WI38 (cell line): Measurements from ENCODE around the gene HSPA12A.

Experiments
- H3K4me3 ChIP-seq: 2 replicates; pipeline ENCODE4 v1.5.1; 2011; ENCODE audit warnings: low read depth, mild to moderate bottlenecking, control low read depth, low read length
- CTCF ChIP-seq: IDR thresholded peaks from 2 replicates; pipeline ENCODE4 v1.5.1; 2012; ENCODE audit warnings: low read depth, mild to moderate bottlenecking, control low read depth, low read length

HSPA12A gene, protein sequence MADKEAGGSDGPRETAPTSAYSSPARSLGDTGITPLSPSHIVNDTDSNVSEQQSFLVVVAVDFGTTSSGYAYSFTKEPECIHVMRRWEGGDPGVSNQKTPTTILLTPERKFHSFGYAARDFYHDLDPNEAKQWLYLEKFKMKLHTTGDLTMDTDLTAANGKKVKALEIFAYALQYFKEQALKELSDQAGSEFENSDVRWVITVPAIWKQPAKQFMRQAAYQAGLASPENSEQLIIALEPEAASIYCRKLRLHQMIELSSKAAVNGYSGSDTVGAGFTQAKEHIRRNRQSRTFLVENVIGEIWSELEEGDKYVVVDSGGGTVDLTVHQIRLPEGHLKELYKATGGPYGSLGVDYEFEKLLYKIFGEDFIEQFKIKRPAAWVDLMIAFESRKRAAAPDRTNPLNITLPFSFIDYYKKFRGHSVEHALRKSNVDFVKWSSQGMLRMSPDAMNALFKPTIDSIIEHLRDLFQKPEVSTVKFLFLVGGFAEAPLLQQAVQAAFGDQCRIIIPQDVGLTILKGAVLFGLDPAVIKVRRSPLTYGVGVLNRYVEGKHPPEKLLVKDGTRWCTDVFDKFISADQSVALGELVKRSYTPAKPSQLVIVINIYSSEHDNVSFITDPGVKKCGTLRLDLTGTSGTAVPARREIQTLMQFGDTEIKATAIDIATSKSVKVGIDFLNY

GRCh38 chr10:116742367-116743265, at the start of gene HSPA12A:
HSPA12A (minus strand) TSS chr10:116742566; CDS start chr10:116742469, 97 bp downstream.
- no peak for TF ChIP-seq CTCF
- H3K4me3 ChIP-seq = peak within 1 kb of the TSS; percentile 79

DNA sequence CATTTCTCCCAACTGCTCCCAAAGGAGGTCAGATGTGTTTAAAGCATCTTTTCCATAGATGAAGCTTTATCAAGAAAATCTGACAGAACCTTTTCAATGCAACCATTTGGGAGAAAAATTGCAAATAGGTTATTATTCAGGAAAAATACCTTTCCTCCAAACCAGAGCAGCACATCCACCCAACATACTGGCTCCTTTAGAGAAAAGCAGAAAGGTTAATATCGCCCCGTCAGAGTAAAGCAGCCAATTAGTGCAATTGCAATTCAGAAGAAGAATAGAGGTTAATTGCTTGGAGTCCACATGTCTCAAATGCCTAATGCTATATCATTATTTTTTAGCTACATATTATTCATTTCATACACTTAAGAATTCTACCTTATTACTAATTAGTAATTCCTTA, 48.9 kb upstream of the HSPA12A start:
- TF ChIP-seq CTCF = no peak
- no peak overlapping the region for H3K4me3 ChIP-seq

DNA sequence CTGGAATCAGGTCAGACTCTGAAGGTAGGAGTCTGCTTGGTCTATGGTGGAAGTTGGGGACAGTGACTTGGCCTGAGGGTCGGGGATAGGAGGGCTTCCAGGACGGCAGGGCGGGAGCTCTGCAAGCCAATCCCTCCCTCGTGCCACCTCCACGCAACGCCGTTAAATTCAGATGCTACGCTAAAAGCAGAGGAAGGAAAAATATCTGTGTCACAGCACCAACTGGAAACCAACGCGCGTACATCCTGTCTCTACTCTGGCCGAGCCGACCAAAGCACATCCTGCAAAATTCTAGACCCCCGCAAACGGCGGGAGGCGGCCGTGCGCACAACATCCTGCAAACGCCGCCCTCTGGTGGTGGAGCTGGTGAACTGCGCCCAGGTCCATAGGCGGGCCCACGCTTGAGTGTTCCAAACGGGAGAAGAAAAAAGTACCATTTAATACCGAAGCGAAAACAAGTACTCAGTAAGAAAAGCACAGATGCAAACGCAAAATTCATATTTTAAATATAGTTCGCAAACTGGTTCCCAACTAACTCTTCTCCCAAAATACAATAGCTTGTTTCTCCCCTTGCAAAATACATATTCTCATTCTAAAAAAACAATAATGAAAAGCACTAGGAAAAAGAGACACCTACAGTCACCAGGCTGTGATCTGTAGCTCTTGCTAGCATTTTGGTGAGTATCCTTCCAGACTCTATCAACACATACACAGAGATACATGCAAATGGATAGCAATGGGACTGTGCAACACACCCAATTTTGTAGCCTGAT, 45.7 kb upstream of the HSPA12A start:
- peak; percentile 98 for TF ChIP-seq CTCF
- peak overlapping the region; percentile 7 for H3K4me3 ChIP-seq

DNA sequence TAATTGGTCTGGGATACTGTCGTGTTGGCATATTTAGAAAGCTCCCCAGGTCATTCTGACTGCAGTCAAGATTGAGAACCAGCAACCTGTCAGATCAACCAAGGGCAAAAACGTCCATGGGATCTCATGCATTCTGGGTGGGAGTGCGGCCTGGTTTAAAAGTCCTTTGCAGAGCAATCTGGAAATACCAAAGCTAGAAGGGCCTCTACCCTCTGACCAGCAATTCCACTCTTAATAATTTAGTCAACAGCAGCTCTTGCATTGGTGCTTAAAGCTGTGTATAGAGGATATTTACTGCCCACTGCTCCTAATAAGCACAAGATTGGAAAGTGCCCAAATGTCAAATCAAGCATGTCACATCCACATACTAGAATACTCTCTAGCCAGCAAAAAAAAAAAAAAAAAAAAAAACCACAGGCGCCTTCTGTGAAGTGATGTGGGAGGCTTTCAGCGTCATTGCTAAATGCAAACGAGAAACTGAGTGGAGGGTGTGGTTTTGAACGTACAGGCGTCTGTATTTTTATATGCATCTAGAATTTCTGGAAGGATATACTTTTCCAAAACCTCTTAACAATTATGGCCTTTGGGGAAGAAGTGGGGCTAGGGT, 44.8 kb upstream of the HSPA12A start:
- no peak overlapping the region for H3K4me3 ChIP-seq
- no peak for TF ChIP-seq CTCF

- H3K4me3 ChIP-seq = no peak overlapping the region
- TF ChIP-seq CTCF = no peak
These were observed 43.5 kb upstream of the HSPA12A start for GRCh38 chr10:116785867-116786266.

DNA sequence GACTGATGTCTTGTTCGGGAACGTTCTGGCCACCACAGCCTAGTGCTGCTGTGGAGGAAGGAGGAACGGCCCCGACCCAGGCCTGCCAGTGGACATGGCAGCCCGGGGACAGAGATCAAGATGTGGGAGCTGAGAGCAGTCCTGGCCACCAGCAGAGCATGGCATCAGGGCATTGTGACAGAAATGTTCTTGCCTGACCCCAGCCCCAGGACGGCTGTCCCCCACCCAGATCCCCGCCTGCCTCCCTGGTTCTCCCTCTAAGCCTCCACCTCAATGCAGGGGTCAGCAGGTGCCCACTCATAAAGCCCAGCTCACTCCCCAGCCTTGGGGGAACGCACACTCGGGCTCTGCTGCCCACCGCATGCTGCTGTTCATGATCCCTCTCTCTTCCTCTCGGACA, 42.9 kb upstream of the HSPA12A start:
- H3K4me3 ChIP-seq = no peak overlapping the region
- no peak for TF ChIP-seq CTCF
